ENCODE data around the gene KCNJ2.

- TF ChIP-seq CTCF (IDR thresholded peaks at IDR 0.05 in 4 of 5, conservative IDR thresholded peaks at IDR 0.05 in 1 of 5) (no peak), POLR2A (IDR thresholded peaks at IDR 0.05) (no peak)
These were observed 14.9 kb downstream of the KCNJ2 start for GRCh38 chr17:70184207-70184606.

Measured in gastrocnemius medialis (tissue), 4 donors.